ENCODE results near the gene RREB1. TPM values are rescaled to one million over a fixed set of nuclear protein-coding genes. Genes with fewer than 3 reads are reported as not detected.

Gene RREB1
- total RNA-seq, 1 donor from 2014 or later: 67.7 TPM

- Mint-ChIP-seq H3K36me3 (ENCODE audit: low read depth) (peaks cover 85% of the 10 kb centered on the region), H3K9me3 (no peaks in the 10 kb centered on the region), H3K27ac (no peak overlapping the region), H3K4me3 (no peak overlapping the region), H3K4me1 (peaks cover 23% of the 10 kb centered on the region), H3K27me3 (no peaks in the 10 kb centered on the region)
- DNase-seq (no peak), ATAC-seq (ENCODE audit: low read depth) (no peak)
- intact Hi-C loops (cut with micrococcal nuclease): no loop called here
- CTCF ChIA-PET: no interaction called here
- POLR2A ChIA-PET: no interaction called here
- TF ChIP-seq CTCF (IDR thresholded peaks at IDR 0.05): no peak
Observed at GRCh38 chr6:7190791-7191190, 83.0 kb downstream of the RREB1 start.

GRCh38 chr6:7193122-7193521 lies 85.4 kb downstream of the RREB1 start:
- ChIA-PET CTCF (no interaction called here), POLR2A (interaction anchor here (0.6 to 1.2 kb wide), 2 partner anchors 63 to 120 kb away, joined by 7 to 11 read pairs; no protein-coding TSS in a partner anchor)
- TF ChIP-seq CTCF (IDR thresholded peaks at IDR 0.05): no peak
- DNase-seq (no peak), ATAC-seq (ENCODE audit: low read depth) (no peak)
- Mint-ChIP-seq H3K27me3 (no peaks in the 10 kb centered on the region), H3K4me1 (peaks cover 19% of the 10 kb centered on the region), H3K9me3 (no peaks in the 10 kb centered on the region), H3K36me3 (ENCODE audit: low read depth) (peaks cover 88% of the 10 kb centered on the region), H3K27ac (no peak overlapping the region), H3K4me3 (no peak overlapping the region)
- intact Hi-C loops (cut with micrococcal nuclease): no loop called here

- no peak for TF ChIP-seq CTCF (IDR thresholded peaks at IDR 0.05)
- POLR2A ChIA-PET: no interaction called here
- H3K9me3 Mint-ChIP-seq: no peaks in the 10 kb centered on the region
- H3K27ac Mint-ChIP-seq: no peak overlapping the region
- no peak overlapping the region for H3K4me3 Mint-ChIP-seq
- intact Hi-C loops (cut with micrococcal nuclease): no loop called here
- ATAC-seq (ENCODE audit: low read depth): no peak
- H3K36me3 Mint-ChIP-seq (ENCODE audit: low read depth): peaks cover 81% of the 10 kb centered on the region
- CTCF ChIA-PET: no interaction called here
- no peaks in the 10 kb centered on the region for H3K27me3 Mint-ChIP-seq
- H3K4me1 Mint-ChIP-seq: peaks cover 7% of the 10 kb centered on the region
- DNase-seq: no peak
Observed at GRCh38 chr6:7194657-7195056, 86.9 kb downstream of the RREB1 start.

DNA sequence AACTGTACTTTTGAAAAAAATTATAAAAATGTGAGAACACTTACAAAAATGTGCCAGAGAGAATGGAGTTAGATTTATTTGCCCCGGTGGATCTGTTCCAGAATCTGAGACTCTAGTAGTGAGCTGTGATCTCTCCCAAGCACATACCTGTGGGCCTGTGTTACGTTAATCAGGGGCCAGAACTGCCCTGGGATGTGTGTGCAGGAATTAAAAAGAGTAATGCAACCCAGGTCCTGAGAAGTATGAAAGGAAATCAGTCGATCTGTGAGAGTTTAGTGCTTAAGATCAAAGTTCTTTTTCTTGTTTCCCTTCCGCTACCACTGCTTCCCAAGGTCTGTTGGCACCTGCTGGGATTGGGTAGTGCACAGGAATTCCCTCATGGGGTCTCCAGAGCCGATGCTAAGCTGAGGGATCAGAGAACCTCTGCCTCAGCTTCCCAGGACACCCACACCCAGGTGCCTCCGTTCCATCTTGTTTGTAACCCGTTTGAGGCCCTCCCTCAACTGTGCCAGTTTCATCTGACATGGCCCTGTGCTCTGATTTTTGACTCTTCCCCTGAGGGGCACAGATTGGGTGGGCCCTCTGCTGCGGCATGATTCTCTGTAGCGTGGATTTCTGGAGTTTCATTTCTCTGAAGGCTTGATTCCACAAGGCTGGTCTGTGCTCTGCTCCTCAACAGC lies 87.7 kb downstream of the RREB1 start:
- Mint-ChIP-seq H3K27ac (peak overlapping the region; percentile 59), H3K4me3 (no peak overlapping the region), H3K27me3 (no peaks in the 10 kb centered on the region), H3K36me3 (ENCODE audit: low read depth) (peaks cover 73% of the 10 kb centered on the region), H3K9me3 (no peaks in the 10 kb centered on the region), H3K4me1 (peaks cover 7% of the 10 kb centered on the region)
- ChIA-PET POLR2A (no interaction called here), CTCF (no interaction called here)
- DNase-seq: no peak
- no peak for TF ChIP-seq CTCF (IDR thresholded peaks at IDR 0.05)
- intact Hi-C loops (cut with micrococcal nuclease): no loop called here
- ATAC-seq (ENCODE audit: low read depth): no peak

- DNase-seq (no peak), ATAC-seq (ENCODE audit: low read depth) (no peak)
- CTCF ChIA-PET: no interaction called here
- POLR2A ChIA-PET: interaction anchor here (0.7 kb wide), 1 partner anchor 110 kb away, joined by 6 read pairs; no protein-coding TSS in a partner anchor
- Mint-ChIP-seq H3K36me3 (ENCODE audit: low read depth) (peaks cover 68% of the 10 kb centered on the region), H3K4me3 (no peak overlapping the region), H3K27me3 (no peaks in the 10 kb centered on the region), H3K9me3 (no peaks in the 10 kb centered on the region), H3K27ac (no peak overlapping the region), H3K4me1 (peaks cover 10% of the 10 kb centered on the region)
- TF ChIP-seq CTCF (IDR thresholded peaks at IDR 0.05): no peak
- intact Hi-C loops (cut with micrococcal nuclease): no loop called here
Observed at GRCh38 chr6:7196019-7196402, 88.2 kb downstream of the RREB1 start.
